OCI-LY7 (cell line): ENCODE results near the gene ABCC10.

Source experiments
- EZH2phosphoT487 ChIP-seq: fragments of 200-600 bp; sonication (generic); IDR thresholded peaks from 2 replicates; pipeline ENCODE4 v1.6.1; 2018; ENCODE audit warnings: low read depth, borderline replicate concordance, mild to moderate bottlenecking, mixed run types, antibody characterized with exemption, low read length, moderate library complexity, mixed read lengths
- TF ChIP-seq, protein P1 (sequence below): fragments of 200-600 bp; sonication (generic); conservative IDR thresholded peaks from 2 replicates; pipeline ENCODE4 v1.5.1; 2014; ENCODE audit warnings: mild to moderate bottlenecking, antibody characterized with exemption, low read length, moderate library complexity, mixed read lengths

DNA sequence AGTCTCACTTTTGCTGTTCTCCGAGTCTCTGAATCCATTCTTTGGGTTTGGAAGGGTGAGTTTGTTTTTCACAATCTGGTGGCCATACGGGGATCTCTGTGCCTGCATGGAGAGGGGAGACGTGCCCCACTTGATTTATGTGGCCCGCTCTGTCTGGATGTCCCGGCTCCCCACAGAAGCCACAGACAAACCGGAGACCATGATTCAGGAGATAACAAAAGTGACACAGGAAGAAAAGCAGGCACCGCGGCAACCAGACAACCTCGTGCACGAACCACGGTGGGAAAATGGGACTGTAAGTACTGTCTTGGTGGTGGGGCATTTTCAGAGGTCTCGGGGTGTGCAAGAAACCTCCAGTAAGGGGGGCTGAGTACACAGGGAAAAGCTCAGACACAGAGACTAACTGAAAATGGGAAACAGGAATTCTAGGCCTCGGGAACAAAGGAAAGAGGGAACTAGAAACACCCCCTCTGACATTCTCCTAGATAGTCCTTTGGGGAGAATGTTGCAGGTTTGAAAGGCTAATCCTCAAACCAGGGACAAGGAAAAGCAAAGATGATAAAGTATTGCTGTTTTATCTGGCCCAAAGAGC, 35.8 kb upstream of the ABCC10 start:
- TF ChIP-seq, protein P1, sequence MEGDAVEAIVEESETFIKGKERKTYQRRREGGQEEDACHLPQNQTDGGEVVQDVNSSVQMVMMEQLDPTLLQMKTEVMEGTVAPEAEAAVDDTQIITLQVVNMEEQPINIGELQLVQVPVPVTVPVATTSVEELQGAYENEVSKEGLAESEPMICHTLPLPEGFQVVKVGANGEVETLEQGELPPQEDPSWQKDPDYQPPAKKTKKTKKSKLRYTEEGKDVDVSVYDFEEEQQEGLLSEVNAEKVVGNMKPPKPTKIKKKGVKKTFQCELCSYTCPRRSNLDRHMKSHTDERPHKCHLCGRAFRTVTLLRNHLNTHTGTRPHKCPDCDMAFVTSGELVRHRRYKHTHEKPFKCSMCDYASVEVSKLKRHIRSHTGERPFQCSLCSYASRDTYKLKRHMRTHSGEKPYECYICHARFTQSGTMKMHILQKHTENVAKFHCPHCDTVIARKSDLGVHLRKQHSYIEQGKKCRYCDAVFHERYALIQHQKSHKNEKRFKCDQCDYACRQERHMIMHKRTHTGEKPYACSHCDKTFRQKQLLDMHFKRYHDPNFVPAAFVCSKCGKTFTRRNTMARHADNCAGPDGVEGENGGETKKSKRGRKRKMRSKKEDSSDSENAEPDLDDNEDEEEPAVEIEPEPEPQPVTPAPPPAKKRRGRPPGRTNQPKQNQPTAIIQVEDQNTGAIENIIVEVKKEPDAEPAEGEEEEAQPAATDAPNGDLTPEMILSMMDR, result no peak
- TF ChIP-seq EZH2phosphoT487, result no peak
